K562 (cell line): ENCODE results near the gene PRSS8. TPM values are rescaled to one million over a fixed set of nuclear protein-coding genes. Genes with fewer than 3 reads are reported as not detected.

Source experiments
- ASH1L ChIP-seq: fragments of 450-650 bp; IDR thresholded peaks from 2 replicates; pipeline ENCODE4 v1.6.1; 2018; ENCODE audit warnings: borderline replicate concordance, mild to moderate bottlenecking, low read depth; ENCODE audit not compliant: partially characterized antibody
- CHD2 ChIP-seq: IDR thresholded peaks from 2 replicates; pipeline ENCODE4 v1.6.1; 2011; ENCODE audit warnings: low read depth, low read length
- ELF2 ChIP-seq: fragments of 250-450 bp; sonication (Bioruptor Pico); IDR thresholded peaks from 2 replicates; pipeline ENCODE4 v1.5.0; 2021; ENCODE audit warnings: mild to moderate bottlenecking
- FOXJ2 ChIP-seq: fragments of 200-800 bp; sonication (Bioruptor generic); IDR thresholded peaks from 2 replicates; pipeline ENCODE4 v1.6.1; 2016; ENCODE audit warnings: missing genetic modification characterization, missing compliant biosample characterization
- MIER1 ChIP-seq: fragments of 450-650 bp; IDR thresholded peaks from 2 replicates; pipeline ENCODE4 v1.6.1; 2016; ENCODE audit warnings: antibody characterized with exemption, mild to moderate bottlenecking, low read depth
- NR1H2 ChIP-seq: sonication (generic); formaldehyde crosslinking; IDR thresholded peaks from 2 replicates; pipeline ENCODE4 v1.4.0; 2020; ENCODE audit warnings: mild to moderate bottlenecking, missing genetic modification reagents
- NR2C2 ChIP-seq, 2 experiments: fragments of 200-800 bp in 1 of 2; sonication (Bioruptor generic) in 1 of 2; sonication (generic) in 1 of 2; formaldehyde crosslinking in 1 of 2; IDR thresholded peaks; 2 replicates each; pipeline versions ENCODE4 v1.6.1 to v1.8.0; 2016 to 2022; ENCODE audit warnings: mild to moderate bottlenecking in 1 of 2, missing compliant biosample characterization in 1 of 2, missing genetic modification characterization in 1 of 2, missing genetic modification reagents in 1 of 2
- PREB ChIP-seq: sonication (generic); formaldehyde crosslinking; IDR thresholded peaks from 2 replicates; pipeline ENCODE4 v1.8.1; 2023; ENCODE audit warnings: mild to moderate bottlenecking, missing genetic modification reagents
- RFX7 ChIP-seq: fragments of 250-450 bp; sonication (Bioruptor Pico); IDR thresholded peaks from 2 replicates; pipeline ENCODE4 v1.5.1; 2021; ENCODE audit warnings: mild to moderate bottlenecking
- SAFB ChIP-seq: fragments of 200-400 bp; formaldehyde crosslinking; IDR thresholded peaks from 2 replicates; pipeline ENCODE4 v1.6.1; 2017; ENCODE audit warnings: low read depth, low read length, borderline replicate concordance
- TCF3 ChIP-seq: sonication (generic); formaldehyde crosslinking; IDR thresholded peaks from 2 replicates; pipeline ENCODE4 v1.4.0; 2020; ENCODE audit warnings: mild to moderate bottlenecking, missing genetic modification reagents
- ZC3H11A ChIP-seq: IDR thresholded peaks from 2 replicates; pipeline ENCODE4 v1.6.1; 2012; ENCODE audit warnings: low read depth, low read length, improper control_type of control experiment
- ZFP36 ChIP-seq: fragments of 150-350 bp; IDR thresholded peaks from 2 replicates; pipeline ENCODE4 v1.6.1; 2018; ENCODE audit warnings: low read length, low read depth; ENCODE audit not compliant: partially characterized antibody
- ZNF146 ChIP-seq: IDR thresholded peaks from one replicate; pipeline ENCODE4 v1.6.1; 2018; ENCODE audit warnings: missing compliant biosample characterization; ENCODE audit not compliant: unreplicated experiment
- ZNF311 ChIP-seq: fragments of 250-450 bp; sonication (Bioruptor Pico); IDR thresholded peaks from 2 replicates; pipeline ENCODE4 v1.4.0; 2020; ENCODE audit warnings: mild to moderate bottlenecking, moderate library complexity
- ZNF589 ChIP-seq: fragments of 200-800 bp; sonication (Bioruptor generic); IDR thresholded peaks from 2 replicates; pipeline ENCODE4 v1.6.1; 2016; ENCODE audit warnings: low read depth, missing genetic modification characterization, missing compliant biosample characterization
- ZNF707 ChIP-seq: fragments of 250-450 bp; sonication (Bioruptor Pico); conservative IDR thresholded peaks from 2 replicates; pipeline ENCODE4 v1.8.0; 2022; ENCODE audit warnings: inconsistent platforms, mild to moderate bottlenecking, moderate library complexity
- ZNF77 ChIP-seq: fragments of 250-450 bp; sonication (Bioruptor Pico); IDR thresholded peaks from 2 replicates; pipeline ENCODE4 v1.5.0; 2020
- ZNF780A ChIP-seq: fragments of 250-450 bp; sonication (Bioruptor Pico); IDR thresholded peaks from 2 replicates; pipeline ENCODE4 v1.5.0; 2021; ENCODE audit warnings: mild to moderate bottlenecking
- polyA plus RNA-seq, 8 experiments: library from polyadenylated mRNA; depleted of rRNA in 4 of 8; stranded (reverse) in 5 of 8; unstranded in 3 of 8; fragments of >200 nt; fragmentation: Nextera tagmentation in 2 of 8; fragmentation: Illumina TruSeq in 1 of 8; extraction: Ambion mirVana in 2 of 8; extraction: Trizol in 1 of 8; gene quantifications; 2 replicates each; pipeline versions ENCODE4 v1.2.1 to v1.2.3, GENCODE V29; 2011 to 2014; ENCODE audit warnings: inconsistent platforms in 1 of 8, missing spikeins in 1 of 8
- total RNA-seq, 7 experiments: library from RNA; depleted of rRNA in 6 of 7; stranded (reverse); fragments of >200 nt in 6 of 7; fragmentation: Illumina TruSeq in 2 of 7; extraction: Trizol in 2 of 7; gene quantifications; 2 replicates each; pipeline versions ENCODE4 v1.2.1 to v1.2.3, GENCODE V29; 2011 to 2021; ENCODE audit warnings: low replicate concordance in 1 of 7
- TF ChIP-seq, protein P1 (sequence below): fragments of 450-650 bp; conservative IDR thresholded peaks from 2 replicates; pipeline ENCODE4 v1.6.1; 2016; ENCODE audit warnings: missing genetic modification characterization, low read depth, mild to moderate bottlenecking, missing compliant biosample characterization, moderate library complexity
- TF ChIP-seq, protein P2 (sequence below): fragments of 450-650 bp; formaldehyde crosslinking; IDR thresholded peaks from 2 replicates; pipeline ENCODE4 v1.4.0; 2020; ENCODE audit warnings: mild to moderate bottlenecking, mixed read lengths
- TF ChIP-seq, protein P3 (sequence below), 2 experiments: fragments of 250-450 bp in 1 of 2; fragments of 450-650 bp in 1 of 2; sonication (Bioruptor Pico) in 1 of 2; IDR thresholded peaks; 2 replicates each; pipeline versions ENCODE4 v1.6.1 to v1.8.0; 2016 to 2021; ENCODE audit warnings: mild to moderate bottlenecking in 2 of 2, moderate library complexity in 2 of 2, missing compliant biosample characterization in 1 of 2, missing genetic modification characterization in 1 of 2

Gene PRSS8
- total and polyA plus RNA-seq, 9 of the 15 experiments (the other 6 are each of a cell fraction or from before 2014, with no cell fraction given): 0.25 to 3.9 (median 1.3) TPM; not detected in 1

DNA sequence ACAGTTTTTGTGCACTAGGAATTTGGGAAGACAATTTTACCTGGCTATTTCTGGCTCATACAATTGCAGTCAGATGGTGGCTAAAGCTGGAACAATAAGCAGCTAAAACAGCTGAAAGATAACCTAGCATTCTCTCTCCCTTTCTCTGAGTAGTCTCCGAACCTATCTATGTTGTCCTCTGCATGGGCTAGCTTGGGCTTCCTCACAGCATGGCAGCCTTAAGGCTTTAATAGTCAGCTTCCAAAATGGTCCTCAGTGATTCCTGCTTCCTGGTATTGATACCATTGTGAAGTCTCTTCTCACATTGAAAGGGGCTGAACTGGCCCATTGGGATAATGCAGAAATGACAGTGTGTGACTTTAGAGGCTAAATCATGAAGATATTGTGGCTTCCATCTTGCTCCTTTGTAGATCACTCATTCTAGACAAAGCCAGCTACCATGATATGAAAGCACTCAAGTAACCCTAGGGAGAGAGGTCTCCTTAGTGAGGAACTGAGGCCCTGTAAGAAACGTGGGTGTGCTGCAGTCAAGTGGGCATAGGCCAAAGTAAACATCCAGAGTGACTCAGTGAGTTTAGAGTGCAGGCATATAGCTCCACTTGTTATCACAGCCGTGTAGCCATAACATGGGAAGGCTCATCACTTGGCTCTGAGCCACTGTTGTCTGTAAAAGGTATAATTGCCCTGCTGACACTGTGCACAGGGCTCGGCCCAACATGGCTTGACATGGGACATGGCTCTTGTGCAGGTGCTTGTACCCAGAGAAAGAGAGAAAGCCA lies 35.5 kb downstream of the PRSS8 start (continued):
- TF ChIP-seq NR2C2 (CRISPR knock-in tag; IDR thresholded peaks at IDR 0.05): no peak
- TF ChIP-seq NR2C2 (tag; IDR thresholded peaks at IDR 0.05): no peak
- TF ChIP-seq CHD2: no peak
- TF ChIP-seq, protein P1, sequence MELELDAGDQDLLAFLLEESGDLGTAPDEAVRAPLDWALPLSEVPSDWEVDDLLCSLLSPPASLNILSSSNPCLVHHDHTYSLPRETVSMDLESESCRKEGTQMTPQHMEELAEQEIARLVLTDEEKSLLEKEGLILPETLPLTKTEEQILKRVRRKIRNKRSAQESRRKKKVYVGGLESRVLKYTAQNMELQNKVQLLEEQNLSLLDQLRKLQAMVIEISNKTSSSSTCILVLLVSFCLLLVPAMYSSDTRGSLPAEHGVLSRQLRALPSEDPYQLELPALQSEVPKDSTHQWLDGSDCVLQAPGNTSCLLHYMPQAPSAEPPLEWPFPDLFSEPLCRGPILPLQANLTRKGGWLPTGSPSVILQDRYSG (tag): no peak
- TF ChIP-seq SAFB: no peak
- no peak for TF ChIP-seq ZC3H11A
- TF ChIP-seq ZFP36: no peak
- no peak for TF ChIP-seq ASH1L
- TF ChIP-seq ZNF589: no peak
- no peak for TF ChIP-seq MIER1
- no peak for TF ChIP-seq ELF2 (CRISPR knock-in tag)
- TF ChIP-seq, protein P2, sequence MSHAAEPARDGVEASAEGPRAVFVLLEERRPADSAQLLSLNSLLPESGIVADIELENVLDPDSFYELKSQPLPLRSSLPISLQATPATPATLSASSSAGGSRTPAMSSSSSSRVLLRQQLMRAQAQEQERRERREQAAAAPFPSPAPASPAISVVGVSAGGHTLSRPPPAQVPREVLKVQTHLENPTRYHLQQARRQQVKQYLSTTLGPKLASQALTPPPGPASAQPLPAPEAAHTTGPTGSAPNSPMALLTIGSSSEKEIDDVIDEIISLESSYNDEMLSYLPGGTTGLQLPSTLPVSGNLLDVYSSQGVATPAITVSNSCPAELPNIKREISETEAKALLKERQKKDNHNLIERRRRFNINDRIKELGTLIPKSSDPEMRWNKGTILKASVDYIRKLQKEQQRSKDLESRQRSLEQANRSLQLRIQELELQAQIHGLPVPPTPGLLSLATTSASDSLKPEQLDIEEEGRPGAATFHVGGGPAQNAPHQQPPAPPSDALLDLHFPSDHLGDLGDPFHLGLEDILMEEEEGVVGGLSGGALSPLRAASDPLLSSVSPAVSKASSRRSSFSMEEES (CRISPR knock-in tag): no peak
- TF ChIP-seq, protein P3, sequence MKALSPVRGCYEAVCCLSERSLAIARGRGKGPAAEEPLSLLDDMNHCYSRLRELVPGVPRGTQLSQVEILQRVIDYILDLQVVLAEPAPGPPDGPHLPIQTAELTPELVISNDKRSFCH (CRISPR knock-in tag; IDR thresholded peaks at IDR 0.05): no peak
- TF ChIP-seq, protein P3 (tag; IDR thresholded peaks at IDR 0.05): no peak
- no peak for TF ChIP-seq ZNF780A (CRISPR knock-in tag)
- TF ChIP-seq ZNF77 (CRISPR knock-in tag): no peak
- TF ChIP-seq ZNF707 (CRISPR knock-in tag): no peak
- TF ChIP-seq ZNF146: no peak
- no peak for TF ChIP-seq NR1H2
- TF ChIP-seq TCF3 (CRISPR knock-in tag): no peak
- TF ChIP-seq RFX7 (CRISPR knock-in tag): no peak
- TF ChIP-seq ZNF311 (CRISPR knock-in tag): no peak
- TF ChIP-seq PREB (CRISPR knock-in tag): no peak
- TF ChIP-seq FOXJ2 (tag): no peak
